ENCODE measurements around the gene ITGAX. TPM values are rescaled to one million over a fixed set of nuclear protein-coding genes. Genes with fewer than 3 reads are reported as not detected.
"Not testable (repeated sequence)": the region's sequence is repeated elsewhere in the genome, so short reads cannot be mapped to it uniquely, and the experiment has no call there.

ITGAX gene
- total and polyA plus RNA-seq, 8 donors = 0.56 to 21.5 (median 1.9) TPM

DNA sequence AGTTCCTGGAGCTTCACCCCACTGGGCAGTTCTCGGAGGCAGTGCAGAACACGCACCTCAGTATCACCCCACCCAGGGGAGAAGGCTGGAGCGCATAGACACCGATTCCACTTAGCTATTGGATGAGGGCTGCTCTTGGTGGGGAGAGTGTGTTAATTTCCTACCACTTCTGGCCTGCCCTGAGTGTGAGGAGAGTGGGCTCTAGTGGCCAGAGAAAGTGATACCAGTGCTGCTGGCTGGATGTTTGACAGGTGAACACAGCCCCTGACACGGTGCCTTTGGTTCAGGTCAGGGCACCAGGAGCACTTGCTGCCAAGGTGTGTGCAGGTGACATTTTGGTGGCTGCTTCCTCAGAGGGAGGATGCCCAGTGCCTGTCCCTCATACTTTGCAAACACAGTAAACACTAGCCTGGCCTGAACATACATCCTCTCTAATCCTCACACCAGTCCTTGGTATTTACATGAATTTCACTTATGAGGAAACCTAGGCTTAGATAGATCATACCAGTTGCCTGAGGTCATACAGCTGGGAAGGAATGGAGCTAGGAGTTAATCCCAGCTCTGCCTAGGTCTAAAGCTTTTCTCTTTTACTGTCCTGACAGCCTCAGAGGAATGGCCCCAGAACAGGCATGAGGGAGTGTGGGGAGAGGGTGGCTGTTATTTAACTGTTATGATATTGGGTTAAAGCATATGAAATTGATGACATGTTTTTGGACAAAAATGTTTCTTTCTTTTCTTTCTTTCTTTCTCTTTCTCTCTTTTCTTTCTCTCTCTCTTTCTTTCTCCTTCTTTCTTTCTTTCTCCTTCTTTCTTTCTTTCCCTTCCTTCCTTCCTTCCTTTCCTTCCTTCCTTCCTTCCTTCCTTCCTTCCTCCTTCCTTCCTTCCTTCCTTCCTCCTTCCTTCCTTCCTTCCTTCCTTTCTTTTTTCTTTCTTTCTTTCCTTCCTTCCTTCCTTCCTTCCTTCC, 21.0 kb upstream of the ITGAX start:
- Histone ChIP-seq H3K27ac (no peak overlapping the region), H3K4me1 (no peaks in the 10 kb centered on the region), H3K36me3 (no peaks in the 10 kb centered on the region), H3K4me3 (no peak overlapping the region), H3K27me3 (peaks cover 0 to 23% (median 0%) of the 10 kb centered on the region in 4 donors), H3K9me3 (no peaks in the 10 kb centered on the region)
- peak; percentile 40 to 87 (median 82) for ATAC-seq
- no peak for FAIRE-seq
- intact Hi-C loops (cut with DNase I) = no loop called here
- WGBS, 2 donors = 7 to 9% methylated on average over 5 of the region's 5 CpGs
- TF ChIP-seq, protein P1, sequence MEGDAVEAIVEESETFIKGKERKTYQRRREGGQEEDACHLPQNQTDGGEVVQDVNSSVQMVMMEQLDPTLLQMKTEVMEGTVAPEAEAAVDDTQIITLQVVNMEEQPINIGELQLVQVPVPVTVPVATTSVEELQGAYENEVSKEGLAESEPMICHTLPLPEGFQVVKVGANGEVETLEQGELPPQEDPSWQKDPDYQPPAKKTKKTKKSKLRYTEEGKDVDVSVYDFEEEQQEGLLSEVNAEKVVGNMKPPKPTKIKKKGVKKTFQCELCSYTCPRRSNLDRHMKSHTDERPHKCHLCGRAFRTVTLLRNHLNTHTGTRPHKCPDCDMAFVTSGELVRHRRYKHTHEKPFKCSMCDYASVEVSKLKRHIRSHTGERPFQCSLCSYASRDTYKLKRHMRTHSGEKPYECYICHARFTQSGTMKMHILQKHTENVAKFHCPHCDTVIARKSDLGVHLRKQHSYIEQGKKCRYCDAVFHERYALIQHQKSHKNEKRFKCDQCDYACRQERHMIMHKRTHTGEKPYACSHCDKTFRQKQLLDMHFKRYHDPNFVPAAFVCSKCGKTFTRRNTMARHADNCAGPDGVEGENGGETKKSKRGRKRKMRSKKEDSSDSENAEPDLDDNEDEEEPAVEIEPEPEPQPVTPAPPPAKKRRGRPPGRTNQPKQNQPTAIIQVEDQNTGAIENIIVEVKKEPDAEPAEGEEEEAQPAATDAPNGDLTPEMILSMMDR (IDR thresholded peaks at IDR 0.05) = peak in 1 of 4 donors; percentile 15
- peak in 1 of 6 donors; percentile 23 for DNase-seq

DNA sequence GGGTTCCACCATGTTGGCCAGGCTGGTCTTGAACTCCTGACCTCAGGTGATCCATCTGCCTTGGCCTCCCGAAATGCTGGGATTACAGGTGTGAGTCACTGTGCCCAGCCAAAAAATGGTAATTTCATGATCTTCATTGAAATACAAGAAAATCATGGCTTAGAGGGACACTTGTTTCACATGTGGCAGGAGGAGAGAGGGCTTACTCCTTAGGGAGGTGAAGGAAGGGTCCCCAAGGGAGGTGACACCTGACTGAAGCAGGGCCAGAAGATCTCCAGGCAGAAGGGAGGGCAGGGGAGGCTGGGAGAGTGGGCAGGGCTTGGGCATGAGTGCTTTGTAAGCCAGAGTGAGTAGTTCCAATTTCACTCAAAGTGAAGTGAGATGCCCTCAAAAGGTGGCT, 20.0 kb upstream of the ITGAX start:
- no peaks in the 10 kb centered on the region for H3K4me1 ChIP-seq
- H3K9me3 ChIP-seq = no peaks in the 10 kb centered on the region
- DNase-seq = no peak
- peaks cover 0 to 23% (median 0%) of the 10 kb centered on the region in 4 donors for H3K27me3 ChIP-seq
- FAIRE-seq = no peak
- H3K27ac ChIP-seq = no peak overlapping the region
- WGBS, 2 donors = 36 to 42% methylated on average over 1 of the region's 1 CpG
- no peaks in the 10 kb centered on the region for H3K36me3 ChIP-seq
- no peak for ATAC-seq
- intact Hi-C loops (cut with DNase I) = no loop called here
- no peak overlapping the region for H3K4me3 ChIP-seq
- TF ChIP-seq, protein P1 (IDR thresholded peaks at IDR 0.05) = no peak

DNA sequence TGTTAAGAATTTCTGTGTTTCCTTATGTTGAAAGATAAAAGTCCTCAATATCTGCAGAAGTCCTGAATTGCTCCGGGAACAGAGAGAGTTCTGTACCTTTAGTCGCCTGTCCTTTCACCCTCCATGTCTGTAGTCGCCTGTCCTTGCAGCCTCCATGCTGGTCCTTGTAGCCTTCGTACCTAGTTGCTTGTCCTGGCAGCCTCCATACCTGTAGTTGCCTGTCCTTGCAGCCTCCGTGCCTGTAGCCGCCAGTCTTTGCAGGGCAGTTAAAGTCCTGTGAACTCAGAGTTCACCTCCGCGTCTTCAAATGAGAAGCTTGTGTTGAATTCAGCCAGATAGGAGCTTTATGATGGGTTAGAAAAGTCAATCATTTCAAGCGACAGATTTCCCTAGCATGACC, 19.5 kb upstream of the ITGAX start:
- Histone ChIP-seq H3K4me3 (no peak overlapping the region), H3K4me1 (no peaks in the 10 kb centered on the region), H3K9me3 (no peaks in the 10 kb centered on the region), H3K36me3 (no peaks in the 10 kb centered on the region), H3K27ac (no peak overlapping the region), H3K27me3 (peaks cover 0 to 23% (median 0%) of the 10 kb centered on the region in 4 donors)
- ATAC-seq = no peak
- no peak for DNase-seq
- no peak for FAIRE-seq
- intact Hi-C loops (cut with DNase I) = no loop called here
- WGBS, 2 donors = 56 to 66% methylated on average over 9 of the region's 9 CpGs
- TF ChIP-seq, protein P1 (IDR thresholded peaks at IDR 0.05) = no peak

DNA sequence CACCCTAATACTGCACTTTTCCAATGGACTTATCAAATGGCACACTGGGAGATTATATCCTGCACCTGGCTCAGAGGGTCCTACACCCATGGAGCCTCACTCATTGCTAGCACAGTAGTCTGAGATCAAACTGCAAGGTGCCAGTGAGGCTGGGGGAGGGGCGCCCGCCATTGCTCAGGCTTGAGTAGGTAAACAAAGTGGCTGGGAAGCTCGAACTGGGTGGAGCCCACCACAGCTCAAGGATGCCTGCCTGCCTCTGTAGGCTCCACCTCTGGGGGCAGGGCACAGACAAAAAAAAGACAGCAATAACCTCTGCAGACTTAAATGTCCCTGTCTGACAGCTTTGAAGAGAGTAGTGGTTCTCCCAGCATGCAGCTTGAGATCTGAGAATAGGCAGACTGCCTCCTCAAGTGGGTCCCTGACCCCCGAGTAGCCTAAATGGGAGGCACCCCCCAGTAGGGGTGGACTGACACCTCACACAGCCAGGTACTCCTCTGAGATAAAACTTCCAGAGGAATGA, 16.8 kb upstream of the ITGAX start:
- H3K27ac ChIP-seq; H3K9me3 ChIP-seq; H3K4me3 ChIP-seq; intact Hi-C loops (cut with DNase I); ATAC-seq; H3K27me3 ChIP-seq; H3K36me3 ChIP-seq; DNase-seq; H3K4me1 ChIP-seq; FAIRE-seq: not testable (repeated sequence)
- 38 to 52% methylated on average over 4 of the region's 4 CpGs for WGBS, 2 donors

DNA sequence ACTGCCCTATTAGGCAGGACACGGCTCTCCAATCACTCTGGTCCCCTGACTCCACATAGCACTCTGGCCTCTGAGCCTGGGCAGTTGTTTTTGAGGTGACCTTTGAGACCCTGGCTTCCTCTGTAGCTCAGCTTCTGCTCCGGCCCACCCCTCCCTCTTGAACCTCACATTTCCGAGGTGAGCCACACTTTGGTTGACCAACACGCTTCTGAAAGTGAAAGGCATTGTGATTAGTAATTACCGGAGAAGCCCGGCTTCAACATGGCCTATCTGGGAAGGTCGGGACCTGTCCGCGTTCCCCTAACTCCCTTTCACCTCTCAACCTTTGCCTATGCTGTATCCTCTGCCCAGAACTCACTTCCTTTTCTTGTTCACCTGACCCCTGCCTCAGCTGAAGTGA, 10.3 kb upstream of the ITGAX start:
- 56 to 67% methylated on average over 9 of the region's 9 CpGs for WGBS, 2 donors
- H3K4me1 ChIP-seq = no peaks in the 10 kb centered on the region
- DNase-seq (no peak), ATAC-seq (no peak), FAIRE-seq (no peak)
- H3K9me3 ChIP-seq = no peaks in the 10 kb centered on the region
- TF ChIP-seq, protein P1 (IDR thresholded peaks at IDR 0.05) = no peak
- H3K27me3 ChIP-seq = no peaks in the 10 kb centered on the region
- intact Hi-C loops (cut with DNase I) = no loop called here
- no peaks in the 10 kb centered on the region for H3K36me3 ChIP-seq
- H3K4me3 ChIP-seq = no peak overlapping the region
- no peak overlapping the region for H3K27ac ChIP-seq

Measured in pancreas (tissue), 10 donors.